Suprapubic skin (tissue), 4 donors: ENCODE results near the gene UBE2F. TPM values are rescaled to one million over a fixed set of nuclear protein-coding genes. Genes with fewer than 3 reads are reported as not detected.
"Not testable (repeated sequence)": the region's sequence is repeated elsewhere in the genome, so short reads cannot be mapped to it uniquely, and the experiment has no call there.

ENCODE experiments used
- DNase-seq, 2 donors: peaks; one replicate each; pipeline ENCODE4 v3.0.0-alpha.2; 2019; ENCODE audit warnings: low spot score in 2 of 2
- H3K27ac ChIP-seq: fragments of 200-600 bp; sonication (generic); one replicate; pipeline ENCODE4 v1.5.1; 2019
- H3K27me3 ChIP-seq: fragments of 200-600 bp; sonication (generic); one replicate; pipeline ENCODE4 v1.5.1; 2019
- H3K36me3 ChIP-seq: fragments of 200-600 bp; sonication (generic); one replicate; pipeline ENCODE4 v1.5.1; 2019
- H3K4me1 ChIP-seq: fragments of 200-600 bp; sonication (generic); one replicate; pipeline ENCODE4 v1.5.1; 2019
- H3K4me3 ChIP-seq: fragments of 200-600 bp; sonication (generic); one replicate; pipeline ENCODE4 v1.5.1; 2019; ENCODE audit warnings: mild to moderate bottlenecking
- H3K9me3 ChIP-seq: fragments of 200-600 bp; sonication (generic); one replicate; pipeline ENCODE4 v1.5.1; 2019
- CTCF ChIP-seq, 2 donors: fragments of 200-600 bp in 1 of 2; fragments of 450-650 bp in 1 of 2; sonication (generic) in 1 of 2; IDR thresholded peaks; one replicate each; pipeline ENCODE4 v1.5.1; 2016 to 2019; ENCODE audit warnings: antibody characterized with exemption in 2 of 2, mild to moderate bottlenecking in 1 of 2, moderate library complexity in 1 of 2
- EP300 ChIP-seq: sonication (generic); formaldehyde crosslinking; IDR thresholded peaks from one replicate; pipeline ENCODE4 v1.6.1; 2017; ENCODE audit warnings: antibody characterized with exemption
- POLR2A ChIP-seq, 2 donors: fragments of 450-650 bp; IDR thresholded peaks; one replicate each; pipeline ENCODE4 v1.6.1; 2017; ENCODE audit warnings: antibody characterized with exemption in 2 of 2, mild to moderate bottlenecking in 2 of 2, moderate library complexity in 2 of 2
- POLR2AphosphoS5 ChIP-seq, 3 donors: sonication (generic); formaldehyde crosslinking; IDR thresholded peaks; one replicate each; pipeline ENCODE4 v1.6.1; 2017; ENCODE audit warnings: antibody characterized with exemption in 3 of 3
- WGBS: methylation state at CpG from one replicate; pipeline ENCODE4 v1.1.5; 2018; 5-methylcytosine and 5-hydroxymethylcytosine counted together
- total RNA-seq, 4 donors: library from RNA; depleted of rRNA; stranded (reverse); fragments of >200 nt; gene quantifications; one replicate each; pipeline ENCODE4 v1.1.0, GENCODE V29; 2016

The UBE2F gene
- total RNA-seq, 4 donors from 2014 or later: 32.2 to 63.6 (median 39.7) TPM

GRCh38 chr2:237943395-237944094 lies 23.3 kb upstream of the UBE2F start:
- Histone ChIP-seq H3K27me3 (peaks cover 2% of the 10 kb centered on the region), H3K9me3 (no peaks in the 10 kb centered on the region), H3K4me1 (no peaks in the 10 kb centered on the region), H3K36me3 (no peaks in the 10 kb centered on the region), H3K27ac (no peak overlapping the region), H3K4me3 (no peak overlapping the region)
- DNase-seq: no peak
- WGBS: 87% methylated on average over 7 of the region's 7 CpGs
- TF ChIP-seq CTCF (IDR thresholded peaks at IDR 0.05) (no peak), POLR2A (IDR thresholded peaks at IDR 0.05) (no peak), EP300 (no peak), POLR2AphosphoS5 (IDR thresholded peaks at IDR 0.05) (no peak)

DNA sequence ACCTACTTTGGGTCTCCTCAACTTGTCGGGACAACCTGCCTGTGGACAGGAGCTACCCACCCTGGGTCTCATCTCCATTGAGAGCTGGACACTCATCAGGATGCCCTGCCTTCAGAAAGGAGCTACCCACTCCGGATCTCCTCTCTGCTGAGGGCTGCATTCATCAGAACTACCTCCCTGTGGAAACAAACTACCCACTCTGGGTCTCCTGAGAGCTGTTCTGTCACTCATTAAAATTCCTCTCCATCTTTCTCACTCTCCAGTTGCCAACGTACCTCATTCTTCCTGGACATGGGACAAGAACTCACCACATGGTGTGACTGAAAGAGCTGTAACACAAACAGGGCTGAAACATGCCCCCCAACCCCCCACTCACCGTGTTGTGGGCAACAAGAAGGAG lies 22.5 kb upstream of the UBE2F start:
- DNase-seq: no peak
- Histone ChIP-seq H3K9me3 (no peaks in the 10 kb centered on the region), H3K27ac (no peak overlapping the region), H3K36me3 (no peaks in the 10 kb centered on the region), H3K27me3 (peaks cover 2% of the 10 kb centered on the region), H3K4me1 (no peaks in the 10 kb centered on the region), H3K4me3 (no peak overlapping the region)
- TF ChIP-seq POLR2AphosphoS5 (IDR thresholded peaks at IDR 0.05): no peak
- no peak for TF ChIP-seq EP300
- no peak for TF ChIP-seq POLR2A (IDR thresholded peaks at IDR 0.05)
- no peak for TF ChIP-seq CTCF (IDR thresholded peaks at IDR 0.05)
- WGBS: 81% methylated on average over 3 of the region's 4 CpGs

DNA sequence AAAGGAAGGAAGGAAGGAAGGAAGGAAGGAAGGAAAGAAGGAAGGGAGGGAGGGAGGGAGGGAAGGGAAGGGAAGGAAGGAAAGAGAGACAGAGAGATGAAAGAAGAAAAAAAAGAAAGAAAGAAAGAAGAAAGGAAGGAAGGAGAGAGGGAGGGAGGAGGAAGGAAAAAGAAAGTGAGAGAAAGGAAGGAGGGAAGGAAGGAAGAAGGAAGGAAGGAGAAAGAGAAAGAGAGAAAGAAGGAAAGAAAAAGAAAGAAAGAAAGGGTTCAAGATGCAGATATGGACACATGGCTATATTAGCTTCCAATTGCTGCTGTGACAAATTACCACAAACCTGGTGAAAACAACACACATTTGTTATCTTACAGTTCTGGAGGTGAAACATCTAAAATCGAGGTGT lies 20.4 kb upstream of the UBE2F start:
- WGBS: 53% methylated on average over 1 of the region's 1 CpG
- TF ChIP-seq EP300 (no peak), CTCF (IDR thresholded peaks at IDR 0.05) (no peak), POLR2AphosphoS5 (IDR thresholded peaks at IDR 0.05) (no peak), POLR2A (IDR thresholded peaks at IDR 0.05) (no peak)
- Histone ChIP-seq H3K9me3 (no peaks in the 10 kb centered on the region), H3K4me1 (no peaks in the 10 kb centered on the region), H3K27ac (no peak overlapping the region), H3K36me3 (no peaks in the 10 kb centered on the region), H3K4me3 (no peak overlapping the region), H3K27me3 (peaks cover 2% of the 10 kb centered on the region)
- no peak for DNase-seq

DNA sequence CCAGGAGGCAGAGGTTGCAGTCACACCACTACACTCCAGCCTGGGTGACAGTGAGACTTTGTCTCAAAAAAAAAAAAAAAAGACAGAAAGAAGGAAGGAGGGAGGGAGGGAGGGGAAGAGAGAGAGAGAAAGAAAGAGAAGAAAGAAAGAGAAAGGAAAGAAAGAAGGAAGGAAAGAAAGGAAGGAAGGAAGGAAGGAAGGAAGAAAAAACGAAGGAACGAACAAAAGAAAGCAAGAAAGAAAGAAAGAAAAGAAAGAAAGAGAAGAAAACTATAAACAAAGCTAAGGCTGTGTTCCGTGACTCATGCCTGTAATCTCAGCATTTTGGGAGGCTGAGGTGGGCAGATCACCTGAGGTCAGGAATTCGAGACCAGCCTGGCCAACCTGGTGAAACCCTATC lies 15.5 kb upstream of the UBE2F start:
- 89% methylated on average over 4 of the region's 4 CpGs for WGBS
- not testable (repeated sequence) for H3K36me3 ChIP-seq, H3K4me3 ChIP-seq, H3K27ac ChIP-seq, H3K4me1 ChIP-seq, H3K9me3 ChIP-seq, DNase-seq
- H3K27me3 ChIP-seq: peaks cover 34% of the 10 kb centered on the region

- Histone ChIP-seq H3K27ac (no peak overlapping the region), H3K4me1 (peaks cover 9% of the 10 kb centered on the region), H3K27me3 (peaks cover 35% of the 10 kb centered on the region), H3K4me3 (no peak overlapping the region), H3K9me3 (no peaks in the 10 kb centered on the region), H3K36me3 (no peaks in the 10 kb centered on the region)
- 85% methylated on average over 3 of the region's 3 CpGs for WGBS
- DNase-seq: no peak
- TF ChIP-seq POLR2A (IDR thresholded peaks at IDR 0.05): no peak
Observed at GRCh38 chr2:237951878-237952277, 14.9 kb upstream of the UBE2F start.

GRCh38 chr2:237952851-237953250 lies 14.0 kb upstream of the UBE2F start:
- H3K4me1 ChIP-seq: peaks cover 9% of the 10 kb centered on the region
- WGBS: 65% methylated on average over 2 of the region's 2 CpGs
- peaks cover 35% of the 10 kb centered on the region for H3K27me3 ChIP-seq
- no peak for DNase-seq
- no peaks in the 10 kb centered on the region for H3K9me3 ChIP-seq
- TF ChIP-seq CTCF (IDR thresholded peaks at IDR 0.05) (no peak), POLR2AphosphoS5 (IDR thresholded peaks at IDR 0.05) (no peak)
- H3K36me3 ChIP-seq: no peaks in the 10 kb centered on the region
- no peak overlapping the region for H3K27ac ChIP-seq
- no peak overlapping the region for H3K4me3 ChIP-seq
